K562 (cell line): Measurements from ENCODE around the gene PSMC2. TPM values are rescaled to one million over a fixed set of nuclear protein-coding genes. Genes with fewer than 3 reads are reported as not detected.

Experiments
- CBFA2T2 ChIP-seq: fragments of 450-650 bp; conservative IDR thresholded peaks from 2 replicates; pipeline ENCODE4 v1.6.1; 2017; ENCODE audit warnings: mild to moderate bottlenecking
- E2F8 ChIP-seq: fragments of 450-650 bp; IDR thresholded peaks from 2 replicates; pipeline ENCODE4 v1.7.1; 2018; ENCODE audit warnings: mild to moderate bottlenecking, low read depth; ENCODE audit not compliant: partially characterized antibody
- GATAD2A ChIP-seq: fragments of 450-650 bp; IDR thresholded peaks from 2 replicates; pipeline ENCODE4 v1.6.1; 2017
- HNRNPLL ChIP-seq: fragments of 200-400 bp; formaldehyde crosslinking; IDR thresholded peaks from 2 replicates; pipeline ENCODE4 v1.6.1; 2017; ENCODE audit warnings: low read length, low read depth, mild to moderate bottlenecking; ENCODE audit not compliant: poor library complexity, severe bottlenecking
- SMC3 ChIP-seq: conservative IDR thresholded peaks from 2 replicates; pipeline ENCODE4 v1.6.1; 2011; ENCODE audit warnings: low read depth, low read length, improper control_type of control experiment; ENCODE audit not compliant: insufficient read depth
- TRIM25 ChIP-seq: fragments of 450-650 bp; IDR thresholded peaks from 2 replicates; pipeline ENCODE4 v1.7.0; 2016; ENCODE audit warnings: borderline replicate concordance
- ZBTB40 ChIP-seq, 2 experiments: fragments of 450-650 bp in 1 of 2; sonication (generic) in 1 of 2; formaldehyde crosslinking in 1 of 2; IDR thresholded peaks; 2 replicates each; pipeline versions ENCODE4 v1.7.1 to v1.9.0; 2016 to 2022; ENCODE audit warnings: inconsistent platforms in 1 of 2, mild to moderate bottlenecking in 1 of 2, missing genetic modification reagents in 1 of 2
- ZC3H8 ChIP-seq: fragments of 450-650 bp; IDR thresholded peaks from 2 replicates; pipeline ENCODE4 v1.6.1; 2017
- ZNF655 ChIP-seq: fragments of 250-450 bp; sonication (Bioruptor Pico); IDR thresholded peaks from 2 replicates; pipeline ENCODE4 v1.5.0; 2021
- polyA plus RNA-seq, 8 experiments: library from polyadenylated mRNA; depleted of rRNA in 4 of 8; stranded (reverse) in 5 of 8; unstranded in 3 of 8; fragments of >200 nt; fragmentation: Nextera tagmentation in 2 of 8; fragmentation: Illumina TruSeq in 1 of 8; extraction: Ambion mirVana in 2 of 8; extraction: Trizol in 1 of 8; gene quantifications; 2 replicates each; pipeline versions ENCODE4 v1.2.1 to v1.2.3, GENCODE V29; 2011 to 2014; ENCODE audit warnings: inconsistent platforms in 1 of 8, missing spikeins in 1 of 8
- total RNA-seq, 7 experiments: library from RNA; depleted of rRNA in 6 of 7; stranded (reverse); fragments of >200 nt in 6 of 7; fragmentation: Illumina TruSeq in 2 of 7; extraction: Trizol in 2 of 7; gene quantifications; 2 replicates each; pipeline versions ENCODE4 v1.2.1 to v1.2.3, GENCODE V29; 2011 to 2021; ENCODE audit warnings: low replicate concordance in 1 of 7

Gene PSMC2
- total and polyA plus RNA-seq, 9 of the 15 experiments (the other 6 are each of a cell fraction or from before 2014, with no cell fraction given) = 316 to 1,105 (median 511) TPM

GRCh38 chr7:103347507-103348267 is at the start of gene PSMC2 (continued):
- no peak for TF ChIP-seq TRIM25
- no peak for TF ChIP-seq ZC3H8
- TF ChIP-seq GATAD2A = no peak
- no peak for TF ChIP-seq SMC3
- TF ChIP-seq E2F8 = peak; percentile 88
- TF ChIP-seq ZBTB40 (IDR thresholded peaks at IDR 0.05) = peak; percentile 99
- no peak for TF ChIP-seq ZBTB40 (CRISPR knock-in tag; IDR thresholded peaks at IDR 0.05)
- TF ChIP-seq HNRNPLL = no peak
- TF ChIP-seq CBFA2T2 = no peak; the same call in 1 of the 2 replicates
- TF ChIP-seq ZNF655 = no peak
